ENCODE results near the gene ATP13A3.

Gene ATP13A3

GRCh38 chr3:194379231-194379630 lies 107.6 kb downstream of the ATP13A3 start:
- TF ChIP-seq CTCF (conservative IDR thresholded peaks at IDR 0.05; ENCODE audit: low read depth) = no peak
- H3K27ac ChIP-seq = no peak overlapping the region
- DNase-seq (ENCODE audit: low spot score) = no peak
- POLR2A ChIA-PET (ENCODE audit: low non-redundant PET) = no interaction called here
- CTCF ChIA-PET = interaction anchor here (1.1 kb wide), 1 partner anchor 35 kb away, joined by 3 read pairs; no protein-coding TSS in a partner anchor

- ChIA-PET CTCF (interaction anchor here (0.6 kb wide), 1 partner anchor 1769 kb away, joined by 3 read pairs; no protein-coding TSS in a partner anchor), POLR2A (ENCODE audit: low non-redundant PET) (no interaction called here)
- no peak overlapping the region for H3K27ac ChIP-seq
- TF ChIP-seq CTCF (conservative IDR thresholded peaks at IDR 0.05; ENCODE audit: low read depth) = no peak
- DNase-seq (ENCODE audit: low spot score) = no peak
Measured at GRCh38 chr3:194377708-194378107, 109.1 kb downstream of the ATP13A3 start.

DNA sequence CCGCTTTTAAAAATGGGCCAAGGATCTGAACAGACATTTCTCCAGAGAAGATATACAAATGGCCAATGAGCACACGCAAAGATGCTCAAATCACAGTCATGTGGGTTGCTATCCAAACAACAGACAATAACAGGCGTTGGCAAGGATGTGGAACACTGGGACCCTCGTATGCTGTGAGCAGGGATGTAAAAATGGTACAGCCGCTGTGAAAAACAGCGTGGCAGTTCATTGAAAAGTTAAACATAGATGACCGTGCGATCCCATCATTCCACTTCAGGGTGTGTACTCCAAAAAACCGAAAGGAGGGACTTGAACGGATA lies 110.6 kb downstream of the ATP13A3 start:
- TF ChIP-seq CTCF (conservative IDR thresholded peaks at IDR 0.05; ENCODE audit: low read depth) = no peak
- H3K27ac ChIP-seq = no peak overlapping the region
- CTCF ChIA-PET = no interaction called here
- no peak for DNase-seq (ENCODE audit: low spot score)
- POLR2A ChIA-PET (ENCODE audit: low non-redundant PET) = no interaction called here

DNA sequence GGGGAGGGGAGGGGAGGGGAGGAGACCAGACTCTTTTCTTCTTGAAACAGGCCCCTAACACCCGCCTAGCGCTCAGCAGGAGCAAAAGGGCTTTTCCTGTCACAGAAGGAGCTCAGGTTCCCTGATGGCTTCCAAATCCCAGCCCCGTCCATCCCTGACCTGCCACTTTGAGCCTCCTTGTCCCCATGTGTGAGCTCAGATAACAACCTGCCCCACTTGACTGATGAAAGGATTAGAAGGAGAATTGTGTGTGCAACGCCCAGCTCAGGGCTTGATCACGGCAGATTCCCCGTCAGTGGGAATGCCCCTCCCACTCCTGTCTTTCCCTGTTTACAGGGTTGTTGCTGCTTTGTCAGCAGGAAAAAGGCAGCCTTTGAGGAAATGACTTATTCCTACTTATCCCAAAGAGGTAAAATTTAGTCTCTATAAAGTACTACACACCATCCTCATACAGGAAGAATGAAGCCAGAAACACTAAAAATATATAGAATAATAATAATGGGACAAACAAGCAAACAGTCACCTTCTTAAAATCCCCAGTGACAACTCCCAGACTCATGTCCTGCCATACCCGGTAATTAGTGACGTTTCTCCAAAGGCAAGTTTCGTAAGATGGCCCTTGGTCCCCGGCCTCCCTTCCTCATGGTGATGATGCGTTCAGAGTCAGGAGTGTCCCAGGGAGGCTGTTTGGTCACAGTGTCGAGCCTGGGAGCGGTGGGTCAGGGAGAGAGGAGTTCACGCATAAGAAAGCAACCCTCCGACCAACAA lies 111.1 kb downstream of the ATP13A3 start:
- TF ChIP-seq CTCF (conservative IDR thresholded peaks at IDR 0.05; ENCODE audit: low read depth) = no peak
- POLR2A ChIA-PET (ENCODE audit: low non-redundant PET) = no interaction called here
- CTCF ChIA-PET = no interaction called here
- DNase-seq (ENCODE audit: low spot score) = no peak
- no peak overlapping the region for H3K27ac ChIP-seq

DNA sequence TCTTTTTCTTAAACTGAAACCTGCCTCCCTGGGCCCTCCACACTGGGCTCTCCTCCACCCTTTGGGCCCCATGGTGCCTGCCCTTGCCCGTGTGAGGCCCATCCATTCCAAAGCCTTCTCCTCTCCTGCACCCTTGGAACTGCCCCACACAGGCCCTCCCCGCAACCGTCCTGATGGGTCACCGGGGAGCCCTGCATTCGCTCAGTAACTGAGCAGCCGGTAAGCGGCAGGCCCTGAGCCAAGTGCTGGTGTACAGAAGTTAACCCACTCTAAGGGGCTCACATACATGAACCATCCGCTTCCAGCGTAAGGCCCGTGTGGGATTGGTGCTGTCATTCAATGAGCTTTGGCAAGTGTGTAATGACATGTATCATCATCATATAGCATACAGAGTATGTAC lies 111.9 kb downstream of the ATP13A3 start:
- no peak for DNase-seq (ENCODE audit: low spot score)
- POLR2A ChIA-PET (ENCODE audit: low non-redundant PET) = no interaction called here
- no peak overlapping the region for H3K27ac ChIP-seq
- no peak for TF ChIP-seq CTCF (conservative IDR thresholded peaks at IDR 0.05; ENCODE audit: low read depth)
- CTCF ChIA-PET = no interaction called here

- POLR2A ChIA-PET (ENCODE audit: low non-redundant PET) = no interaction called here
- H3K27ac ChIP-seq = no peak overlapping the region
- TF ChIP-seq CTCF (conservative IDR thresholded peaks at IDR 0.05; ENCODE audit: low read depth) = no peak
- CTCF ChIA-PET = no interaction called here
- no peak for DNase-seq (ENCODE audit: low spot score)
Measured at GRCh38 chr3:194373899-194374298, 112.9 kb downstream of the ATP13A3 start.
